K562 (cell line): Measurements from ENCODE around the gene TTLL9. TPM values are rescaled to one million over a fixed set of nuclear protein-coding genes. Genes with fewer than 3 reads are reported as not detected.

Source experiments
- ARID2 ChIP-seq: fragments of 450-650 bp; IDR thresholded peaks from 2 replicates; pipeline ENCODE4 v1.6.1; 2017; ENCODE audit warnings: antibody characterized with exemption, mild to moderate bottlenecking
- CTCF ChIP-seq, 3 experiments: IDR thresholded peaks in 2 of 3; conservative IDR thresholded peaks in 1 of 3; 2 replicates each; pipeline ENCODE4 v1.5.1; 2011 to 2012; ENCODE audit warnings: low read length in 3 of 3, mild to moderate bottlenecking in 3 of 3, control low read depth in 2 of 3, improper control_type of control experiment in 1 of 3, inconsistent platforms in 1 of 3, low read depth in 1 of 3, mixed read lengths in 1 of 3, moderate library complexity in 1 of 3; ENCODE audit not compliant: insufficient read depth in 2 of 3
- DEAF1 ChIP-seq: fragments of 450-650 bp; formaldehyde crosslinking; IDR thresholded peaks from 2 replicates; pipeline ENCODE4 v1.4.0; 2020; ENCODE audit warnings: mild to moderate bottlenecking, moderate library complexity
- E2F5 ChIP-seq: sonication (generic); formaldehyde crosslinking; IDR thresholded peaks from 2 replicates; pipeline ENCODE4 v1.8.0; 2022; ENCODE audit warnings: mild to moderate bottlenecking, missing genetic modification reagents
- E4F1 ChIP-seq: fragments of 250-450 bp; sonication (Bioruptor Pico); IDR thresholded peaks from 2 replicates; pipeline ENCODE4 v1.5.0; 2021; ENCODE audit warnings: mild to moderate bottlenecking, borderline replicate concordance
- KDM1A ChIP-seq, 2 experiments: fragments of 450-650 bp; IDR thresholded peaks; 2 replicates each; pipeline ENCODE4 v1.6.1; 2016; ENCODE audit warnings: mild to moderate bottlenecking in 2 of 2
- KLF16 ChIP-seq: IDR thresholded peaks from 2 replicates; pipeline ENCODE4 v1.6.1; 2016; ENCODE audit warnings: antibody characterized with exemption
- MAZ ChIP-seq, 2 experiments: fragments of 450-650 bp in 1 of 2; sonication (generic) in 1 of 2; formaldehyde crosslinking; IDR thresholded peaks in 1 of 2; conservative IDR thresholded peaks in 1 of 2; 2 replicates each; pipeline versions ENCODE4 v1.4.0 to v1.5.0; 2020; ENCODE audit warnings: mild to moderate bottlenecking in 1 of 2, missing genetic modification reagents in 1 of 2
- MYC ChIP-seq, 2 experiments: fragments of 250-450 bp in 1 of 2; sonication (Bioruptor Pico) in 1 of 2; IDR thresholded peaks; 2 replicates each; pipeline versions ENCODE4 v1.5.1 to v1.6.1; 2012 to 2021; ENCODE audit warnings: low read depth in 2 of 2, borderline replicate concordance in 1 of 2, improper control_type of control experiment in 1 of 2, low read length in 1 of 2, mild to moderate bottlenecking in 1 of 2, moderate library complexity in 1 of 2
- PATZ1 ChIP-seq: fragments of 250-450 bp; sonication (Bioruptor Pico); IDR thresholded peaks from 2 replicates; pipeline ENCODE4 v1.5.0; 2020; ENCODE audit warnings: mild to moderate bottlenecking, borderline replicate concordance
- PHF21A ChIP-seq: fragments of 450-650 bp; IDR thresholded peaks from 2 replicates; pipeline ENCODE4 v1.6.1; 2017; ENCODE audit warnings: low read depth, borderline replicate concordance
- RB1 ChIP-seq: fragments of 450-650 bp; IDR thresholded peaks from 2 replicates; pipeline ENCODE4 v1.6.1; 2017; ENCODE audit warnings: low read depth, mild to moderate bottlenecking
- TCFL5 ChIP-seq: fragments of 250-450 bp; sonication (Bioruptor Pico); conservative IDR thresholded peaks from 2 replicates; pipeline ENCODE4 v1.6.1; 2021; ENCODE audit warnings: mild to moderate bottlenecking, moderate library complexity, matching md5 sums
- TFAP4 ChIP-seq: sonication (generic); formaldehyde crosslinking; IDR thresholded peaks from 2 replicates; pipeline ENCODE4 v1.8.0; 2022; ENCODE audit warnings: missing genetic modification reagents, mild to moderate bottlenecking, moderate library complexity, borderline replicate concordance
- TRIM24 ChIP-seq, 2 experiments: fragments of 450-650 bp; IDR thresholded peaks; 2 replicates each; pipeline ENCODE4 v1.6.1; 2016
- polyA plus RNA-seq, 8 experiments: library from polyadenylated mRNA; depleted of rRNA in 4 of 8; stranded (reverse) in 5 of 8; unstranded in 3 of 8; fragments of >200 nt; fragmentation: Nextera tagmentation in 2 of 8; fragmentation: Illumina TruSeq in 1 of 8; extraction: Ambion mirVana in 2 of 8; extraction: Trizol in 1 of 8; gene quantifications; 2 replicates each; pipeline versions ENCODE4 v1.2.1 to v1.2.3, GENCODE V29; 2011 to 2014; ENCODE audit warnings: inconsistent platforms in 1 of 8, missing spikeins in 1 of 8
- total RNA-seq, 7 experiments: library from RNA; depleted of rRNA in 6 of 7; stranded (reverse); fragments of >200 nt in 6 of 7; fragmentation: Illumina TruSeq in 2 of 7; extraction: Trizol in 2 of 7; gene quantifications; 2 replicates each; pipeline versions ENCODE4 v1.2.1 to v1.2.3, GENCODE V29; 2011 to 2021; ENCODE audit warnings: low replicate concordance in 1 of 7

The TTLL9 gene
- total and polyA plus RNA-seq, 9 of the 15 experiments (the other 6 are each of a cell fraction or from before 2014, with no cell fraction given), result 0.06 to 0.07 TPM; not detected in 7

GRCh38 chr20:31822421-31823330 lies 47.8 kb upstream of the TTLL9 start (continued):
- TF ChIP-seq PHF21A (peak; percentile 95), DEAF1 (CRISPR knock-in tag) (peak; percentile 86), KLF16 (no peak), MAZ (CRISPR knock-in tag; conservative IDR thresholded peaks at IDR 0.05 in 1 of 2, IDR thresholded peaks at IDR 0.05 in 1 of 2) (0 out of 4 replicates have a peak, but pooled peaks of 1 of the 2 experiments have one; percentile 36), MYC (IDR thresholded peaks at IDR 0.05; ENCODE audit: low read depth, low read length) (no peak), MYC (CRISPR knock-in tag; IDR thresholded peaks at IDR 0.05; ENCODE audit: borderline replicate concordance, low read depth) (no peak), TFAP4 (CRISPR knock-in tag) (peak; percentile 9; the same call in 1 of the 2 replicates), E2F5 (CRISPR knock-in tag) (0 out of 2 replicates have a peak, but pooled peaks have one; percentile 28), E4F1 (CRISPR knock-in tag) (no peak), CTCF (IDR thresholded peaks at IDR 0.05 in 2 of 3, conservative IDR thresholded peaks at IDR 0.05 in 1 of 3; ENCODE audit: insufficient read depth in 2 of 3, low read depth in 1 of 3, low read length in 3 of 3) (peak; percentile 90 to 95 (median 95)), PATZ1 (CRISPR knock-in tag) (no peak), TCFL5 (no peak), TRIM24 (IDR thresholded peaks at IDR 0.05) (no peak), KDM1A (IDR thresholded peaks at IDR 0.05) (peak; percentile 20 to 38; a peak in 1 of 4 replicates), ARID2 (peak; percentile 82), RB1 (peak; percentile 91)
